ENCODE results near the gene SSBP2. TPM values are rescaled to one million over a fixed set of nuclear protein-coding genes. Genes with fewer than 3 reads are reported as not detected.
A peak's percentile ranks its signal among the peaks of the same experiment; 100 is the strongest.
"Not testable (repeated sequence)": the region's sequence is repeated elsewhere in the genome, so short reads cannot be mapped to it uniquely, and the experiment has no call there.

Gene SSBP2
- total RNA-seq, 1 donor from 2014 or later, result 85.8 TPM

GRCh38 chr5:81486711-81487110 is 264.2 kb downstream of the SSBP2 start:
- no peak overlapping the region for H3K27ac Mint-ChIP-seq
- H3K4me1 Mint-ChIP-seq, result peaks cover 7% of the 10 kb centered on the region
- DNase-seq (ENCODE audit: low spot score in 2 of 2, unreplicated experiment in 2 of 2), result no peak
- TF ChIP-seq CTCF (IDR thresholded peaks at IDR 0.05; ENCODE audit: unreplicated experiment), result no peak
- H3K27me3 Mint-ChIP-seq (ENCODE audit: low read depth), result no peaks in the 10 kb centered on the region
- H3K4me3 Mint-ChIP-seq, result no peak overlapping the region
- peaks cover 5% of the 10 kb centered on the region for H3K36me3 Mint-ChIP-seq
- no peaks in the 10 kb centered on the region for H3K9me3 Mint-ChIP-seq

GRCh38 chr5:81482595-81482994 is 268.3 kb downstream of the SSBP2 start:
- H3K36me3 Mint-ChIP-seq, result peaks cover 9% of the 10 kb centered on the region
- peak overlapping the region; percentile 83 for H3K27ac Mint-ChIP-seq
- H3K4me3 Mint-ChIP-seq, result no peak overlapping the region
- no peak for TF ChIP-seq CTCF (IDR thresholded peaks at IDR 0.05; ENCODE audit: unreplicated experiment)
- H3K9me3 Mint-ChIP-seq, result no peaks in the 10 kb centered on the region
- peaks cover 7% of the 10 kb centered on the region for H3K4me1 Mint-ChIP-seq
- no peaks in the 10 kb centered on the region for H3K27me3 Mint-ChIP-seq (ENCODE audit: low read depth)
- no peak for DNase-seq (ENCODE audit: low spot score in 2 of 2, unreplicated experiment in 2 of 2)

GRCh38 chr5:81473395-81473794 is 277.5 kb downstream of the SSBP2 start:
- H3K36me3 Mint-ChIP-seq, result peaks cover 19% of the 10 kb centered on the region
- H3K9me3 Mint-ChIP-seq, H3K27ac Mint-ChIP-seq: not testable (repeated sequence)

GRCh38 chr5:81469676-81470075 is 281.2 kb downstream of the SSBP2 start:
- Mint-ChIP-seq H3K9me3 (peaks cover 8% of the 10 kb centered on the region), H3K4me3 (no peak overlapping the region), H3K27me3 (ENCODE audit: low read depth) (no peaks in the 10 kb centered on the region), H3K27ac (no peak overlapping the region), H3K4me1 (peaks cover 2% of the 10 kb centered on the region), H3K36me3 (peaks cover 29% of the 10 kb centered on the region)
- TF ChIP-seq CTCF (IDR thresholded peaks at IDR 0.05; ENCODE audit: unreplicated experiment), result no peak
- DNase-seq (ENCODE audit: low spot score in 2 of 2, unreplicated experiment in 2 of 2), result no peak

More at GRCh38 chr5:81473395-81473794, 277.5 kb downstream of the SSBP2 start:
- H3K4me1 Mint-ChIP-seq; H3K27me3 Mint-ChIP-seq (ENCODE audit: low read depth); DNase-seq (ENCODE audit: low spot score in 2 of 2, unreplicated experiment in 2 of 2); H3K4me3 Mint-ChIP-seq: not testable (repeated sequence)

GRCh38 chr5:81450940-81451339 is 300.0 kb downstream of the SSBP2 start:
- Mint-ChIP-seq H3K4me1 (no peaks in the 10 kb centered on the region), H3K36me3 (peaks cover 23% of the 10 kb centered on the region), H3K27ac (no peak overlapping the region), H3K4me3 (no peak overlapping the region), H3K9me3 (peaks cover 5% of the 10 kb centered on the region), H3K27me3 (ENCODE audit: low read depth) (no peaks in the 10 kb centered on the region)
- TF ChIP-seq CTCF (IDR thresholded peaks at IDR 0.05; ENCODE audit: unreplicated experiment), result no peak
- DNase-seq (ENCODE audit: low spot score in 2 of 2, unreplicated experiment in 2 of 2), result no peak

- DNase-seq (ENCODE audit: low spot score in 2 of 2, unreplicated experiment in 2 of 2), result no peak
- H3K27me3 Mint-ChIP-seq (ENCODE audit: low read depth), result no peaks in the 10 kb centered on the region
- no peak for TF ChIP-seq CTCF (IDR thresholded peaks at IDR 0.05; ENCODE audit: unreplicated experiment)
These were observed 315.9 kb downstream of the SSBP2 start for GRCh38 chr5:81435023-81435422.

More at GRCh38 chr5:81435023-81435422, 315.9 kb downstream of the SSBP2 start:
- Mint-ChIP-seq H3K36me3 (peaks cover 16% of the 10 kb centered on the region), H3K27ac (no peak overlapping the region), H3K9me3 (no peaks in the 10 kb centered on the region), H3K4me1 (no peaks in the 10 kb centered on the region), H3K4me3 (no peak overlapping the region)

All from mesothelial cell of epicardium (in vitro differentiated cells).